Measurements from ENCODE around the gene LDB2. TPM values are rescaled to one million over a fixed set of nuclear protein-coding genes. Genes with fewer than 3 reads are reported as not detected.

The LDB2 gene
- total and polyA plus RNA-seq, 2 donors (not counting 1 experiment from before 2014, with no cell fraction given) = not detected

DNA sequence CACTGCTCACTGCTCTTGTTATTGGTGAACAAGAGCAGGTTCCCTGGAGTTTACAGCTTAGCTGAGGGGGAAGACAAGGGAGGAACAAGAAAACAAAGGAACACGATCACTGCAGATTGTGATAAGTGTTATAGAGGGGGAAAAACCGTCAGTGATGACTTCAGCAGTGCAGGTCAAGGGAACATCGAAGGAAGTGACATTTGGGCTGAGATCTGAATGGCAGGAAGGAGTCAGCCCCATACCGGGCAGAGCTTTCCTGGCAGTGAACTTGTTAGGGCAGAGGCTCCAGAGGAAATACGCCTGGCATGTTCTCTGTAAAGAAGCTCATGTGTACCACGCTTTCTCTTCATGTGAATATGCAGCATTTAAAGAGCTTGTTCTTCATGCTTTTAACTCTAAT, 78.1 kb downstream of the LDB2 start:
- WGBS (ENCODE audit: insufficient coverage) = 34% methylated on average over 4 of the region's 6 CpGs
- no peaks in the 10 kb centered on the region for H3K4me1 Mint-ChIP-seq
- Histone ChIP-seq H3K9me3 (ENCODE audit: control extremely low read depth in 1 of 3, control insufficient read depth in 2 of 3, insufficient read depth in 1 of 3, low read length in 2 of 3) (no peaks in the 10 kb centered on the region), H4K20me1 (ENCODE audit: control insufficient read depth, insufficient read depth, low read length, poor library complexity, severe bottlenecking) (no peaks in the 10 kb centered on the region), H3K4me3 (ENCODE audit: control extremely low read depth in 1 of 5, extremely low read depth in 1 of 5, insufficient read depth in 1 of 5, low read depth in 2 of 5, low read length in 4 of 5) (no peak overlapping the region), H3K27me3 (replicated peaks in 1 of 4; ENCODE audit: control extremely low read depth in 1 of 4, control insufficient read depth in 3 of 4, insufficient read depth in 4 of 4, low read length in 3 of 4) (no peaks in the 10 kb centered on the region), H3K9ac (ENCODE audit: low read length) (no peak overlapping the region), H2AFZ (ENCODE audit: insufficient read depth, low read depth, low read length, poor library complexity, severe bottlenecking) (no peak overlapping the region), H3K36me3 (replicated peaks in 1 of 2; ENCODE audit: control extremely low read depth in 1 of 2, control insufficient read depth in 1 of 2, extremely low read depth in 1 of 2, insufficient read depth in 2 of 2, low read length in 1 of 2) (no peaks in the 10 kb centered on the region), H3K4me2 (replicated peaks; ENCODE audit: low read depth, low read length, poor library complexity, severe bottlenecking) (no peak overlapping the region), H3K4me1 (ENCODE audit: control insufficient read depth in 2 of 2, insufficient read depth in 2 of 2, low read length in 2 of 2) (no peaks in the 10 kb centered on the region), H3K27ac (ENCODE audit: low read length in 2 of 2) (no peak overlapping the region), H3K79me2 (ENCODE audit: control insufficient read depth, insufficient read depth, low read length) (no peaks in the 10 kb centered on the region)
- no peak overlapping the region for H3K27ac Mint-ChIP-seq
- no peak for TF ChIP-seq EZH2 (IDR thresholded peaks at IDR 0.05; ENCODE audit: borderline replicate concordance, insufficient read depth, low read depth, low read length, poor library complexity, severe bottlenecking)
- TF ChIP-seq, protein P1, sequence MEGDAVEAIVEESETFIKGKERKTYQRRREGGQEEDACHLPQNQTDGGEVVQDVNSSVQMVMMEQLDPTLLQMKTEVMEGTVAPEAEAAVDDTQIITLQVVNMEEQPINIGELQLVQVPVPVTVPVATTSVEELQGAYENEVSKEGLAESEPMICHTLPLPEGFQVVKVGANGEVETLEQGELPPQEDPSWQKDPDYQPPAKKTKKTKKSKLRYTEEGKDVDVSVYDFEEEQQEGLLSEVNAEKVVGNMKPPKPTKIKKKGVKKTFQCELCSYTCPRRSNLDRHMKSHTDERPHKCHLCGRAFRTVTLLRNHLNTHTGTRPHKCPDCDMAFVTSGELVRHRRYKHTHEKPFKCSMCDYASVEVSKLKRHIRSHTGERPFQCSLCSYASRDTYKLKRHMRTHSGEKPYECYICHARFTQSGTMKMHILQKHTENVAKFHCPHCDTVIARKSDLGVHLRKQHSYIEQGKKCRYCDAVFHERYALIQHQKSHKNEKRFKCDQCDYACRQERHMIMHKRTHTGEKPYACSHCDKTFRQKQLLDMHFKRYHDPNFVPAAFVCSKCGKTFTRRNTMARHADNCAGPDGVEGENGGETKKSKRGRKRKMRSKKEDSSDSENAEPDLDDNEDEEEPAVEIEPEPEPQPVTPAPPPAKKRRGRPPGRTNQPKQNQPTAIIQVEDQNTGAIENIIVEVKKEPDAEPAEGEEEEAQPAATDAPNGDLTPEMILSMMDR (IDR thresholded peaks at IDR 0.05) = no peak
- ChIA-PET POLR2A (no interaction called here), CTCF (no interaction called here)
- no peak for DNase-seq
- H3K4me3 Mint-ChIP-seq = no peak overlapping the region
- no peaks in the 10 kb centered on the region for H3K27me3 Mint-ChIP-seq
- ATAC-seq (ENCODE audit: low read depth) = no peak
- no peaks in the 10 kb centered on the region for H3K9me3 Mint-ChIP-seq (ENCODE audit: insufficient read depth)
- intact Hi-C loops (cut with micrococcal nuclease) = no loop called here

DNA sequence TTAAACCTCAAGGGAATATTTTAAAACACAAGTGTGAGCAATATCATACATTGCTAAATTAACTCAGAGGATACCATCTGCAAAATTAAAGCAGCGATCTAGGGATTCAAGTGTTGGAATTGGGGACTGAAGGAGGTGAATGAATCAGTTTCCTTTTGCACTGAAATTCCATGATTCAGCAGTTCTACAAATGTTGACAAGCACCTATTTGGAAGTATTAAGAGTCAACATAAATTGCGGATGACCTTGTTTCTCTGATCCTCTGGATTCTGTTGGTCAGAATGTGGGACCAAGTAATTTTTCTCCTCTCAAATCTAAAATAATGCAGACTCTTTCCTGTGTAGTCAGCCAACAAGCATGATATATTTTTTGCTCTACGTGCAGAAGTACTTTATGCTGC, 78.8 kb downstream of the LDB2 start:
- Histone ChIP-seq H2AFZ (ENCODE audit: insufficient read depth, low read depth, low read length, poor library complexity, severe bottlenecking) (no peak overlapping the region), H3K4me2 (replicated peaks; ENCODE audit: low read depth, low read length, poor library complexity, severe bottlenecking) (no peak overlapping the region), H3K79me2 (ENCODE audit: control insufficient read depth, insufficient read depth, low read length) (no peaks in the 10 kb centered on the region), H3K4me1 (ENCODE audit: control insufficient read depth in 2 of 2, insufficient read depth in 2 of 2, low read length in 2 of 2) (no peaks in the 10 kb centered on the region), H3K27ac (ENCODE audit: low read length in 2 of 2) (no peak overlapping the region), H3K4me3 (ENCODE audit: control extremely low read depth in 1 of 5, extremely low read depth in 1 of 5, insufficient read depth in 1 of 5, low read depth in 2 of 5, low read length in 4 of 5) (no peak overlapping the region), H4K20me1 (ENCODE audit: control insufficient read depth, insufficient read depth, low read length, poor library complexity, severe bottlenecking) (no peaks in the 10 kb centered on the region), H3K36me3 (replicated peaks in 1 of 2; ENCODE audit: control extremely low read depth in 1 of 2, control insufficient read depth in 1 of 2, extremely low read depth in 1 of 2, insufficient read depth in 2 of 2, low read length in 1 of 2) (no peaks in the 10 kb centered on the region), H3K9ac (ENCODE audit: low read length) (no peak overlapping the region), H3K9me3 (ENCODE audit: control extremely low read depth in 1 of 3, control insufficient read depth in 2 of 3, insufficient read depth in 1 of 3, low read length in 2 of 3) (no peaks in the 10 kb centered on the region), H3K27me3 (replicated peaks in 1 of 4; ENCODE audit: control extremely low read depth in 1 of 4, control insufficient read depth in 3 of 4, insufficient read depth in 4 of 4, low read length in 3 of 4) (no peaks in the 10 kb centered on the region)
- TF ChIP-seq EZH2 (IDR thresholded peaks at IDR 0.05; ENCODE audit: borderline replicate concordance, insufficient read depth, low read depth, low read length, poor library complexity, severe bottlenecking) = no peak
- TF ChIP-seq, protein P1 (IDR thresholded peaks at IDR 0.05) = no peak
- no peak for DNase-seq
- ChIA-PET POLR2A (no interaction called here), CTCF (no interaction called here)
- Mint-ChIP-seq H3K27ac (no peak overlapping the region), H3K4me1 (no peaks in the 10 kb centered on the region), H3K27me3 (no peaks in the 10 kb centered on the region), H3K4me3 (no peak overlapping the region), H3K9me3 (ENCODE audit: insufficient read depth) (no peaks in the 10 kb centered on the region)
- no CpG with 5 or more reads among the region's 3 CpGs for WGBS (ENCODE audit: insufficient coverage)
- intact Hi-C loops (cut with micrococcal nuclease) = no loop called here
- no peak for ATAC-seq (ENCODE audit: low read depth)
